Vagina (tissue), 2 donors: Measurements from ENCODE around the gene CUX1. TPM values are rescaled to one million over a fixed set of nuclear protein-coding genes. Genes with fewer than 3 reads are reported as not detected.
A peak's percentile ranks its signal among the peaks of the same experiment; 100 is the strongest.
"Not testable (repeated sequence)": the region's sequence is repeated elsewhere in the genome, so short reads cannot be mapped to it uniquely, and the experiment has no call there.

Experiments used
- DNase-seq, 2 donors: peaks; one replicate each; pipeline ENCODE4 v3.0.0-alpha.2; 2017; ENCODE audit errors: extremely low spot score in 2 of 2
- H3K27ac ChIP-seq: fragments of 200-600 bp; sonication (generic); one replicate; pipeline ENCODE4 v1.5.1; 2019
- H3K27me3 ChIP-seq: fragments of 200-600 bp; sonication (generic); one replicate; pipeline ENCODE4 v1.5.1; 2019
- H3K36me3 ChIP-seq, 2 donors: fragments of 200-600 bp; sonication (generic); one replicate each; pipeline ENCODE4 v1.5.1; 2017 to 2019
- H3K4me1 ChIP-seq: fragments of 200-600 bp; sonication (generic); one replicate; pipeline ENCODE4 v1.5.1; 2019
- H3K4me3 ChIP-seq, 2 donors: fragments of 200-600 bp; sonication (generic); 1 replicate in 1 of 2; 2 replicates in 1 of 2; pipeline ENCODE4 v1.5.1; 2016 to 2019
- H3K9me3 ChIP-seq: fragments of 200-600 bp; sonication (generic); one replicate; pipeline ENCODE4 v1.5.1; 2019
- POLR2A ChIP-seq, 2 donors: fragments of 450-650 bp; IDR thresholded peaks; one replicate each; pipeline ENCODE4 v1.6.1; 2017; ENCODE audit warnings: antibody characterized with exemption in 2 of 2, mild to moderate bottlenecking in 2 of 2, moderate library complexity in 2 of 2
- POLR2AphosphoS5 ChIP-seq, 2 donors: sonication (generic); formaldehyde crosslinking; IDR thresholded peaks; one replicate each; pipeline ENCODE4 v1.9.0; 2017; ENCODE audit warnings: antibody characterized with exemption in 2 of 2, mild to moderate bottlenecking in 2 of 2, low read depth in 1 of 2; ENCODE audit not compliant: insufficient read depth in 1 of 2
- intact Hi-C: fragments of 100-400 bp; cut with DNase I; formaldehyde crosslinking; loops from one replicate; pipeline ENCODE4 v1.15.1; 2023
- total RNA-seq: library from RNA; depleted of rRNA; stranded (reverse); fragments of >200 nt; gene quantifications from one replicate; pipeline ENCODE4 v1.2.3, GENCODE V29; 2016
- TF ChIP-seq, protein P1 (sequence below), 3 experiments: fragments of 450-650 bp in 2 of 3; fragments of 200-600 bp in 1 of 3; sonication (generic) in 1 of 3; IDR thresholded peaks; one replicate each; pipeline ENCODE4 v1.5.1; 2017 to 2019; ENCODE audit warnings: antibody characterized with exemption in 3 of 3, mild to moderate bottlenecking in 2 of 3, moderate library complexity in 2 of 3

Gene CUX1
- total RNA-seq, 1 donor from 2014 or later, result 65.3 TPM

GRCh38 chr7:102042016-102042656 is 224.7 kb downstream of the CUX1 start:
- H3K4me1 ChIP-seq, result peaks cover 14% of the 10 kb centered on the region
- H3K27me3 ChIP-seq, result no peaks in the 10 kb centered on the region
- H3K36me3 ChIP-seq, result no peaks in the 10 kb centered on the region
- H3K27ac ChIP-seq, result no peak overlapping the region
- no peak for DNase-seq
- TF ChIP-seq, protein P1, sequence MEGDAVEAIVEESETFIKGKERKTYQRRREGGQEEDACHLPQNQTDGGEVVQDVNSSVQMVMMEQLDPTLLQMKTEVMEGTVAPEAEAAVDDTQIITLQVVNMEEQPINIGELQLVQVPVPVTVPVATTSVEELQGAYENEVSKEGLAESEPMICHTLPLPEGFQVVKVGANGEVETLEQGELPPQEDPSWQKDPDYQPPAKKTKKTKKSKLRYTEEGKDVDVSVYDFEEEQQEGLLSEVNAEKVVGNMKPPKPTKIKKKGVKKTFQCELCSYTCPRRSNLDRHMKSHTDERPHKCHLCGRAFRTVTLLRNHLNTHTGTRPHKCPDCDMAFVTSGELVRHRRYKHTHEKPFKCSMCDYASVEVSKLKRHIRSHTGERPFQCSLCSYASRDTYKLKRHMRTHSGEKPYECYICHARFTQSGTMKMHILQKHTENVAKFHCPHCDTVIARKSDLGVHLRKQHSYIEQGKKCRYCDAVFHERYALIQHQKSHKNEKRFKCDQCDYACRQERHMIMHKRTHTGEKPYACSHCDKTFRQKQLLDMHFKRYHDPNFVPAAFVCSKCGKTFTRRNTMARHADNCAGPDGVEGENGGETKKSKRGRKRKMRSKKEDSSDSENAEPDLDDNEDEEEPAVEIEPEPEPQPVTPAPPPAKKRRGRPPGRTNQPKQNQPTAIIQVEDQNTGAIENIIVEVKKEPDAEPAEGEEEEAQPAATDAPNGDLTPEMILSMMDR (IDR thresholded peaks at IDR 0.05), result no peak
- TF ChIP-seq POLR2A (IDR thresholded peaks at IDR 0.05) (no peak), POLR2AphosphoS5 (IDR thresholded peaks at IDR 0.05; ENCODE audit: insufficient read depth in 1 of 2, low read depth in 1 of 2) (no peak)
- no peaks in the 10 kb centered on the region for H3K9me3 ChIP-seq
- intact Hi-C loops, result no loop called here
- H3K4me3 ChIP-seq, result no peak overlapping the region

- H3K27me3 ChIP-seq, H3K4me3 ChIP-seq, H3K36me3 ChIP-seq, DNase-seq, intact Hi-C loops, H3K27ac ChIP-seq, H3K9me3 ChIP-seq: not testable (repeated sequence)
- H3K4me1 ChIP-seq, result peaks cover 14% of the 10 kb centered on the region
Measured at GRCh38 chr7:102042796-102043195, 225.4 kb downstream of the CUX1 start.

DNA sequence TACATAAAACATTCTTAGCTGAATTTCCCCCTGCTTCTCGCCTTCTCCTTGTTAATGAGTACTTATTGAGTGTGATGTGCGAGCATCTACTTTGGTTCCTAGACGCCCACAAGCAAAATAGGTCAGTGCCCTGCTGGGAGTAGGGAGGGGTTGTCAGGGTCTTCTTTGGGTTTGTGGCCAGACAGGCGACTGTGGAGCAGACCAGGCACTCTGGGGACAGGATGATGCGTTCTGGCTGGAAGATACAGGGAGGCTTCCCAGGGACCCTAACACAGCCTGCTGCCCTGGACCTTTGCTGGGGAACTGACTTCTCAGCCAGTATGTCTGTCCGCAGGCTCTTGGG is 227.2 kb downstream of the CUX1 start:
- Histone ChIP-seq H3K4me3 (no peak overlapping the region), H3K27ac (no peak overlapping the region)
- intact Hi-C loops, result no loop called here

GRCh38 chr7:102044984-102045673 is 227.7 kb downstream of the CUX1 start:
- Histone ChIP-seq H3K9me3 (no peaks in the 10 kb centered on the region), H3K4me3 (peak overlapping the region; percentile 17 to 35), H3K36me3 (no peaks in the 10 kb centered on the region), H3K27me3 (no peaks in the 10 kb centered on the region), H3K4me1 (peaks cover 14% of the 10 kb centered on the region), H3K27ac (peak overlapping the region; percentile 30)
- TF ChIP-seq, protein P1 (IDR thresholded peaks at IDR 0.05), result no peak
- peak in 1 of 2 donors; percentile 62 for TF ChIP-seq POLR2AphosphoS5 (IDR thresholded peaks at IDR 0.05; ENCODE audit: insufficient read depth in 1 of 2, low read depth in 1 of 2)
- intact Hi-C loops, result no loop called here
- DNase-seq, result no peak

More for the DNA sequence above, 227.2 kb downstream of the CUX1 start:
- H3K9me3 ChIP-seq, result no peaks in the 10 kb centered on the region
- H3K27me3 ChIP-seq, result no peaks in the 10 kb centered on the region
- DNase-seq, result no peak
- H3K36me3 ChIP-seq, result no peaks in the 10 kb centered on the region
- H3K4me1 ChIP-seq, result peaks cover 14% of the 10 kb centered on the region
- TF ChIP-seq, protein P1 (IDR thresholded peaks at IDR 0.05), result no peak
- TF ChIP-seq POLR2A (IDR thresholded peaks at IDR 0.05) (no peak), POLR2AphosphoS5 (IDR thresholded peaks at IDR 0.05; ENCODE audit: insufficient read depth in 1 of 2, low read depth in 1 of 2) (no peak)

DNA sequence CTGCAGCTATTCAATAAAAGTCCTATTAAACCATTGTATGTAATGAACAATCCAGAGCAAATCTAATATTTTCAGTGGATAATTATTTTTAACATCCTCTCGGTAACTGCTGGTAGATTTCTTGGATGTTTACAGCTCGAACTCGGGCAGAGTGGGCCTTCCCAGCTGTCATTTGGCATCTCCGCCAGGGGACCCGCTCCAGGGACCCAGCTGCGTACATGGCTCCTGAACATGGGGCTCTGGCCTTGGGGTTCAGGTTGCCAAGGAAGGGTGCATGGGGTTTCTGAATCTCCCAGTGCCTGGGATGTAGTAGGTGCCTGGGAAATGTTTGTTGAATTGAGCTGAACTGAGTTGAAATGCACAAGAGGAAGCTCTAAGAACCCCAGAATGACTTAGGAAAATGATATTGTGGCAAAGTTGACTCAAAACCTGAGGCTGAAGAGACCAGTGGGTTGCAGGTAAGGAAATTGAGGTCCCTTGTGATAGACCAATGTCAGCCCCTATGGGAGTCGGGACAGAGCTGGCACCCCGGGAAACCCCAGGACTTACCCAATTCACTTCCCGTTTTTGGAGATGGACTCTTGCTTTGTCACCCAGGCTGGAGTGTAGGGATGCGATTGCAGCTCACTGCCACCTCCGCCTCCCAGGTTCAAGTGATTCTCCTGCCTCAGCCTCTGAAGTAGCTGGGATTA is 228.4 kb downstream of the CUX1 start:
- H3K4me1 ChIP-seq, result peaks cover 14% of the 10 kb centered on the region
- no peaks in the 10 kb centered on the region for H3K9me3 ChIP-seq
- peak overlapping the region; percentile 30 for H3K27ac ChIP-seq
- H3K27me3 ChIP-seq, result no peaks in the 10 kb centered on the region
- intact Hi-C loops, result no loop called here
- no peaks in the 10 kb centered on the region for H3K36me3 ChIP-seq
- no peak for TF ChIP-seq POLR2A (IDR thresholded peaks at IDR 0.05)
- TF ChIP-seq POLR2AphosphoS5 (IDR thresholded peaks at IDR 0.05; ENCODE audit: insufficient read depth in 1 of 2, low read depth in 1 of 2), result no peak
- TF ChIP-seq, protein P1 (IDR thresholded peaks at IDR 0.05), result no peak
- peak overlapping the region; percentile 17 to 35 for H3K4me3 ChIP-seq
- DNase-seq, result no peak
